H7 (cell line): ENCODE data around the gene EFR3B. TPM values are rescaled to one million over a fixed set of nuclear protein-coding genes. Genes with fewer than 3 reads are reported as not detected.
A peak's percentile ranks its signal among the peaks of the same experiment; 100 is the strongest.
"Not testable (repeated sequence)": the region's sequence is repeated elsewhere in the genome, so short reads cannot be mapped to it uniquely, and the experiment has no call there.

Source experiments
- DNase-seq: peaks from one replicate; pipeline ENCODE4 v3.0.0; 2012
- H3K27me3 ChIP-seq: 2 replicates; pipeline ENCODE4 v1.6.0; 2011; ENCODE audit warnings: mild to moderate bottlenecking, low read length; ENCODE audit not compliant: control insufficient read depth, insufficient read depth
- H3K36me3 ChIP-seq: replicated peaks from 2 replicates; pipeline ENCODE4 v1.5.1; 2011; ENCODE audit warnings: low read length; ENCODE audit not compliant: control insufficient read depth, insufficient read depth
- H3K4me3 ChIP-seq: 2 replicates; pipeline ENCODE4 v1.5.1; 2011; ENCODE audit warnings: low read depth, mild to moderate bottlenecking, control low read depth, low read length, moderate library complexity; ENCODE audit not compliant: insufficient read depth
- total RNA-seq: library from RNA; depleted of rRNA; stranded (reverse); fragments of >200 nt; shearing (Covaris generic); gene quantifications from 2 replicates; pipeline ENCODE4 v1.2.3, GENCODE V29; 2014

EFR3B gene
- total RNA-seq, 1 experiment from 2014 or later: 3.3 TPM

DNA sequence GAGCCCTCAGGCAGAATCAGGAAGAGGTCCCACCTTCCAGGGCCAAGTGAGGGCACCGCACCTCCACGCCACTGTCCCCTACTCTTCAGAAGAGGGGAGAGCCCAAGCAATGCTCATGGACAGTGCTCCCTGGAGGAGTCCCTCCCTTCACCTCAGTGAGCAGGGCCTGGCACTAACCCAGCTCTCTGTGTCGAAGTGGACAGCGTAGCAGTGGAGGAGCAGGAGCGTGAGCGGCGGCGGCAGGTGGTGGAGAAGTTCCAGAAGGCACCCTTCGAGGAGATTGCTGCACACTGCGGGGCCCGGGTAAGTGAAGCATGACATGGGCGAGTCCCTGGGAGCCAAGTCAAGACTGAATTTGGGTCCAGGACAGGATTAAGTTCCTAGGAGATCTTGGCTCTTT lies 109.8 kb downstream of the EFR3B start:
- no peaks in the 10 kb centered on the region for H3K27me3 ChIP-seq
- H3K4me3 ChIP-seq: no peak overlapping the region
- no peak for DNase-seq
- no peaks in the 10 kb centered on the region; the same call in 1 of the 2 replicates for H3K36me3 ChIP-seq

DNA sequence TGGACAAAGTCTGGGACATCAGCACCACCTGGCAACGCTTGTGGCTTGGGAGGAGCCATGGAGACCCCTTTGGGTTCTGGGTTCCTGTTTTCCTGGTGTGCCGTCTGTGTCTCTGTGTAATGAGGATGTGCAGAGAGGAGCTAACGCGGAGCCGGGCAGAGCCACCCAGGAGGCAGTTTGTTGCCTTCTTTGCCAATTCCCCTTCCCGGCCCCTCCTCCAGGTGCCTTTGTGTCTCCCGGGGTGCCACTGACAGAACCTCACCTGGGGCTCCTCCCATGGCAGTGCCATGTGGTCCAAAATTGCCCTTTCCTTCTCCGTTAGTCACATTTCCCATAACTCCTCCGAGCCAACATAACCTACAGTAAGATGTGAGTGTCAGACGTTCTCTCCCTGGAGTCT lies 113.5 kb downstream of the EFR3B start:
- Histone ChIP-seq H3K4me3 (no peak overlapping the region), H3K36me3 (no peaks in the 10 kb centered on the region; the same call in 1 of the 2 replicates), H3K27me3 (no peaks in the 10 kb centered on the region)
- no peak for DNase-seq

- Histone ChIP-seq H3K4me3 (no peak overlapping the region), H3K27me3 (no peaks in the 10 kb centered on the region), H3K36me3 (no peaks in the 10 kb centered on the region; the same call in 1 of the 2 replicates)
- DNase-seq: no peak
Observed at GRCh38 chr2:25158096-25158852, 116.4 kb downstream of the EFR3B start.

- no peaks in the 10 kb centered on the region for H3K27me3 ChIP-seq
- no peak overlapping the region for H3K4me3 ChIP-seq
- DNase-seq: peak; percentile 92
- no peaks in the 10 kb centered on the region; the same call in 1 of the 2 replicates for H3K36me3 ChIP-seq
Observed at GRCh38 chr2:25159949-25160348, 118.1 kb downstream of the EFR3B start.

DNA sequence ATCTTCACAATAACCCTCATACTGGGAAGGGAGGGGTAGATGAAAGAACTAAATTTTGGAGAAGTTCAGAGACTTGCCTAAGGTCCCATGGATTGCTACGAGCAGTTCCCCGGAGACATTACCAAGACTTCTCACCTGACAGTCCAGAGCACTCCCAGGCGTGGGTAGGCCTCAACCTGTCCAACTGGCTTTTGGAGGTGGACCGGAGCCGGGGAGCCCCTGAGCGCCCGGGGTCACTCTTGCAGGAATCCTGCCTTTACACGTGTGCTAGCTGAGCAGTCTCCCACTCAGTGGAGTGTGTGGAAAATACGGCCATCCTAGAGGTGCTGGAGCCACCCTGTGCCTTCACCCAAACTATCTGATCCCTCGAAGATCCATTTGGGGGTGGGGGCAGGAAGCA lies 118.5 kb downstream of the EFR3B start:
- Histone ChIP-seq H3K36me3 (no peaks in the 10 kb centered on the region; the same call in 1 of the 2 replicates), H3K27me3 (no peaks in the 10 kb centered on the region), H3K4me3 (no peak overlapping the region)
- DNase-seq: no peak

- peak; percentile 79 for DNase-seq
- H3K36me3 ChIP-seq: no peaks in the 10 kb centered on the region
- H3K27me3 ChIP-seq: no peaks in the 10 kb centered on the region
- no peak overlapping the region for H3K4me3 ChIP-seq
Observed at GRCh38 chr2:25161055-25161781, 119.3 kb downstream of the EFR3B start.

GRCh38 chr2:25162061-25162460 lies 120.2 kb downstream of the EFR3B start:
- DNase-seq, H3K27me3 ChIP-seq, H3K36me3 ChIP-seq, H3K4me3 ChIP-seq: not testable (repeated sequence)

DNA sequence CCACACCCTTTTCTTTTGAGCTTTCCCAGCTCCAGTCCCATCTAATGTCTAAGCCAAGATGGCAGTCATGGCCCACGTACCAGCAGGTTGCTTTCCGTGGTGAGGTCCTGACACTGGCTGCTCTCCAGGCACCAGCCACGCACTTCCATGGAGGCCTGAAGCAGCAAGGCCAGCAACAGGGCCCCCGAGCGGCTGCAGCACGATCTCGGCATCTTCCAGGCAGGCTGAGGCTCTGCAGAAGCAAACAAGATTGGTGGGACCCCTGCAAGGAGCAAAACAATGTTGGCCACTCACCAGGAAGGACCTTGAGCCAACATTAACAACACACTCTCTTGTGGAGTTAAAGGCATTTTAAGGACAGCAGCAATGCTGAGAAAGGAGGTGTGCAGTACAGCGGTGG lies 122.7 kb downstream of the EFR3B start:
- Histone ChIP-seq H3K4me3 (no peak overlapping the region), H3K27me3 (peaks cover 32% of the 10 kb centered on the region), H3K36me3 (no peaks in the 10 kb centered on the region)
- DNase-seq: no peak

DNA sequence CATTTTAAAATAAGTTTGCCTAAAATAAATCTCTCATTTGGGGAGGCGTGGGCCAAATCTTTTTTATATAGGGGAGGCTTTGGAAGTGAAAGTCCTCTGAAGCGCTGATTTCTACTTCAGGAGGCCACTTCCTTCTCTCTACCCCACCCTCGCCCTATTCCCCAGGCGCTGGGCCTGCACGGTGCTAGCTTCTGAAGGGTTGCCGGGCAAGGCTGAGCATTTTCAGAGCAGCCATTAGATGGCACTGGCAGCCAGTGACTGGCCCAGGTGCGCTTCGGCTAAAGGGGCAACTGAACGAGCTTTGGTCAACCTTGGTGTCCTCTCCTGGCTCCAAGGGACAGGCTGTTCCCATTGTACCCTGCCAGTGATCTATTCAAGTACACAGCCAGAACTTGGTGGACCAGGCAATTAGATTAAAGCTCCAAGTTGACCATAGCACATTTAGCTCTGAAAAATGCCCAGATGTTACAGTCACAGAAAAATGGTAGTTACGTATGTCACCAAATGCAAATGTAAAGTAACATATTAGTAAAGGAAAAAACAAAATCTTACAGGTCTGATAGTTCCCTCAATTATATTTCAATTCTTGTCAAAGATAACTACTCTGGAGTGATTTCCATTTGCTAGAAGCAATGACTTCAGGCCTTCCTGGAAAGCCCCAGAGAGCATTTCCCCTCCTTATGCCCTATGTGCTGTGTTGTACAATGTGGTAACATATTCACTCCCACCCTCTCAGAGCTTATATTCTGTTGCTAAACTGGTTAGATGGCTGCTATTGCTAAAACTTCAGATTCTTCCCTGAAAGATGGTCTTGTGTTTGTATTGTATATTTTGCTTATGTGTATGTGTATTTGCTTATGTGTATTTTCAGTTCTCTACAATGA lies 124.4 kb downstream of the EFR3B start:
- DNase-seq: peak; percentile 82
- no peak overlapping the region for H3K4me3 ChIP-seq
- H3K36me3 ChIP-seq: no peaks in the 10 kb centered on the region
- H3K27me3 ChIP-seq: peaks cover 38% of the 10 kb centered on the region

DNA sequence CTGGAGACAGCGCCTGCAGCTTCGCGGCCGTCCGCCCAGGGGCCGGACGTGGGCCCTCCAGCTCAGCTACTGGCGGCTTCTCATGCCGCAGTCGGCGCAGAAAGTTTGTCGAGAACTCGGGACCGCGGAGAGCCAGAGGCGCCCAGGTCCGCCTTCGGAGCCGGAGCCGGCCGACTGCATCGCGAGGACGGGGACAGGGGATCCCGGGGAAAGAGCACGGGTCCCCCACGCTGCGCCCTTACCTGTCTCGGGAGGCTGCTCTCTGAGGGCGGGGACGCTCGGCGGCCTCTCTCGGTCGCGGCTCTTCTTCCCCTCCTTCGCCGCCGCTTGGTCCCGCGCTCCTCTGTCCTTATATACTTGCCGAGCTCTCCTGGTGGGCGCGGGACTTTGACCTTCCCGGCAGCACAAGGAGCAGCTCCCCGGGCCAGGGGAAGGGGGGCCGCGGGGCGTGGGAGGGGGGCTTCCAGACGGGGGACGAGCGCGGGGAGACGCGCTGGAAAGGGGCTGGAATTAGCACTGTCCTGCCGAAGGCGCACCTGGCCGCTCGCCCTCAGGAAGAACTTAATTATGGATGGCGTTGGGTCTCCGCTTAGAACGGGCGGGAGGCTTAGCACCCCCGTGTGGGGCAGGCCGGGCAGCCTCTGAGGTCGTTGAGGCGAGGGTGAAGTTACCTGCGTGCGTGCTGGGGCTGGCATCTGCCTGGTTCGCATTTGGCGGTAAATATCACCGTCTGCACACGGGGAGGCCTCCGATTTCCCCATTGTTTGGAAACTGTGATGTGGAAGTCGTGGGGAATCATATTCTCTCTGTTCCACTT lies 126.6 kb downstream of the EFR3B start, which contains the start of gene POMC:
TSS of gene POMC (minus strand) at position 325 of the 817 bp plus-strand sequence. CDS start 3,808 bp downstream, outside the sequence.
- Histone ChIP-seq H3K4me3 (peak within 1 kb of the TSS; percentile 58), H3K27me3 (peaks cover 38% of the 10 kb centered on the region), H3K36me3 (no peaks in the 10 kb centered on the region)
- peak; percentile 86 for DNase-seq

GRCh38 chr2:25169073-25169470 lies 127.2 kb downstream of the EFR3B start:
- Histone ChIP-seq H3K27me3 (peaks cover 38% of the 10 kb centered on the region), H3K36me3 (no peaks in the 10 kb centered on the region), H3K4me3 (no peak overlapping the region; the same call in 1 of the 2 replicates)
- DNase-seq: no peak

- no peaks in the 10 kb centered on the region for H3K36me3 ChIP-seq
- H3K27me3 ChIP-seq: peaks cover 38% of the 10 kb centered on the region
- no peak for DNase-seq
- no peak overlapping the region for H3K4me3 ChIP-seq
Observed at GRCh38 chr2:25170888-25171287, 129.0 kb downstream of the EFR3B start.

DNA sequence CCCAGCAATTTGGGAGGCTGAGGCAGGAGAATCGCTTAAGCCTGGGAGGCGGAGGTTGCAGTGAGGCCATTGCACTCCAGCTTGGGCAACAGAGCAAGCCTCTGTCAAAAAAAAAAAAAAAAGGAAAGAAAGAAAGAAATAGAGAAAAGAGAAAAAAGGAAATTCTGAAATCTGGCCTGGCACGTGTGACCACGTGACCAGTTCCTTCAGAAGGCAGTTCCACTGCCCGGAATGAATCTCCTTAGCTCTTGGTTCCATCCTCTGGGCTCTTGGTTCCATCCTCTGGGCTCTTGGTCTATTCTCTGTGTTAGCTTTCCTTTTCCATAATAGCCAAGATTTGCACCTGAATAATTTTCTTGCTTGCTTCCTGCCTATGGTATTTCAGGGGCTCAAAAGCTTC lies 131.8 kb downstream of the EFR3B start:
- no peaks in the 10 kb centered on the region for H3K36me3 ChIP-seq
- DNase-seq: no peak
- H3K27me3 ChIP-seq: peaks cover 14% of the 10 kb centered on the region
- H3K4me3 ChIP-seq: no peak overlapping the region
